ENCODE results near the gene CORO2A.

DNA sequence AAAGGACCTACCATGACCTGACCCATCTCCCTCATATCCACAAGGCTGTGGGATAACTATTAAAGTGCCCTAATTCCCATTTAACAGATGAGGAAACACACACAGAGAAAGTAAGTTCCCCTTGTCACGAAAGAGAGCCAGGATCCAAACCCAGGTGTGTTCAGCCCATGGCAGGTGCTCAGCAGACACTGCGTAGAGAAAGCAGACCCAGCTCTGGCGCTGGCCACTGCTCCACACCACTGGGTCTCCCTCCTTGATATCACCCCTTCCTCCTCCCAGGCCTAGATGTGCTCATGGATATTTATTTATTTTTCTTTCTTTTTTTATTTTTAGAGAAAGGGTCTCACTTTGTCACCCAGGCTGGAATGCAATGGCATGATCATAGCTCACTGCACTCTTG lies 24.0 kb upstream of the CORO2A start:
- TF ChIP-seq RNF2 (conservative IDR thresholded peaks at IDR 0.05; ENCODE audit: low read depth) = no peak
- TF ChIP-seq SOX13 (IDR thresholded peaks at IDR 0.05) = no peak
- no peak for TF ChIP-seq SOX13 (CRISPR knock-in tag; conservative IDR thresholded peaks at IDR 0.05 in 1 of 2, IDR thresholded peaks at IDR 0.05 in 1 of 2)
- no peak for TF ChIP-seq TP53 (CRISPR knock-in tag; conservative IDR thresholded peaks at IDR 0.05)

All from HepG2 (cell line).